IPS-NIHi11 (cell line): ENCODE data around the gene ABHD18.
"Not testable (repeated sequence)": the region's sequence is repeated elsewhere in the genome, so short reads cannot be mapped to it uniquely, and the experiment has no call there.

Experiments used
- DNase-seq: peaks from one replicate; pipeline ENCODE4 v3.0.0; 2012; ENCODE audit warnings: mixed read lengths, low spot score

The ABHD18 gene

GRCh38 chr4:127965062-127965802 is at the start of gene ABHD18, which contains the start of gene MFSD8:
Gene ABHD18 (plus strand): TSS chr4:127965406. CDS start chr4:127982956, 17,550 bp downstream.
Gene MFSD8 (minus strand): TSS chr4:127965173. CDS start chr4:127965133, 40 bp downstream.
- DNase-seq, result peak; percentile 95

- no peak for DNase-seq
Measured at GRCh38 chr4:127916512-127916911, 48.7 kb upstream of the ABHD18 start.

- no peak for DNase-seq
Measured at GRCh38 chr4:127917151-127917550, 48.1 kb upstream of the ABHD18 start.

- no peak for DNase-seq
Measured at GRCh38 chr4:127920521-127920920, 44.7 kb upstream of the ABHD18 start.

GRCh38 chr4:127922226-127922625 is 43.0 kb upstream of the ABHD18 start:
- DNase-seq, result no peak

GRCh38 chr4:127925720-127926119 is 39.5 kb upstream of the ABHD18 start:
- not testable (repeated sequence) for DNase-seq

GRCh38 chr4:127930175-127930574 is 35.0 kb upstream of the ABHD18 start:
- DNase-seq, result no peak

- not testable (repeated sequence) for DNase-seq
Measured at GRCh38 chr4:127931836-127932235, 33.4 kb upstream of the ABHD18 start.

- no peak for DNase-seq
Measured at GRCh38 chr4:127936974-127937373, 28.2 kb upstream of the ABHD18 start.

- DNase-seq, result no peak
Measured at GRCh38 chr4:127957105-127957504, 8.1 kb upstream of the ABHD18 start.

GRCh38 chr4:127959794-127960193 is 5.4 kb upstream of the ABHD18 start:
- no peak for DNase-seq

- not testable (repeated sequence) for DNase-seq
Measured at GRCh38 chr4:127963633-127964398, 1.4 kb upstream of the ABHD18 start.

- DNase-seq, result not testable (repeated sequence)
Measured at GRCh38 chr4:127964426-127965061, 662 bp upstream of the ABHD18 start.

- peak; percentile 70 for DNase-seq
Measured at GRCh38 chr4:127965803-127966175, 583 bp downstream of the ABHD18 start.

- DNase-seq, result no peak
Measured at GRCh38 chr4:127967141-127967775, 2.1 kb downstream of the ABHD18 start.

- no peak for DNase-seq
Measured at GRCh38 chr4:127968586-127968985, 3.4 kb downstream of the ABHD18 start.

- DNase-seq, result not testable (repeated sequence)
Measured at GRCh38 chr4:127970925-127971324, 5.7 kb downstream of the ABHD18 start.

GRCh38 chr4:127975121-127975770 is 10.0 kb downstream of the ABHD18 start:
- DNase-seq, result no peak

GRCh38 chr4:127978930-127979329 is 13.7 kb downstream of the ABHD18 start:
- DNase-seq, result no peak

GRCh38 chr4:127982445-127982844 is 17.2 kb downstream of the ABHD18 start:
- DNase-seq, result no peak

- DNase-seq, result no peak
Measured at GRCh38 chr4:127985989-127986388, 20.8 kb downstream of the ABHD18 start.

- DNase-seq, result no peak
Measured at GRCh38 chr4:127988638-127989037, 23.4 kb downstream of the ABHD18 start.
